Sigmoid colon (tissue), 4 donors: Measurements from ENCODE around the gene TBC1D22A.

ENCODE experiments used
- CTCF ChIP-seq, 4 experiments: fragments of 450-650 bp in 3 of 4; fragments of 200-600 bp in 1 of 4; IDR thresholded peaks; one replicate each; pipeline ENCODE4 v1.5.1; 2016 to 2019; ENCODE audit warnings: antibody characterized with exemption in 4 of 4, mild to moderate bottlenecking in 3 of 4, moderate library complexity in 2 of 4
- EP300 ChIP-seq, 4 donors: sonication (generic); formaldehyde crosslinking; IDR thresholded peaks; one replicate each; pipeline ENCODE4 v1.6.1; 2017; ENCODE audit warnings: antibody characterized with exemption in 4 of 4
- POLR2A ChIP-seq, 2 donors: fragments of 450-650 bp; IDR thresholded peaks; one replicate each; pipeline ENCODE4 v1.6.1; 2016; ENCODE audit warnings: antibody characterized with exemption in 2 of 2, mild to moderate bottlenecking in 2 of 2, moderate library complexity in 2 of 2
- POLR2AphosphoS5 ChIP-seq, 4 donors: sonication (generic); formaldehyde crosslinking; IDR thresholded peaks; one replicate each; pipeline ENCODE4 v1.6.1; 2017; ENCODE audit warnings: antibody characterized with exemption in 4 of 4

- TF ChIP-seq POLR2A (IDR thresholded peaks at IDR 0.05) (no peak), CTCF (IDR thresholded peaks at IDR 0.05) (no peak), EP300 (IDR thresholded peaks at IDR 0.05) (no peak), POLR2AphosphoS5 (IDR thresholded peaks at IDR 0.05) (no peak)
Measured at GRCh38 chr22:46905834-46906233, 143.4 kb downstream of the TBC1D22A start.
